Stimulated activated CD4-positive, alpha-beta T cell treated with anti-CD3 and anti-CD28 coated beads, TNF-alpha, amount 100 ng/mL, for 1 hour (primary cell): ENCODE results near the gene PDRG1.
"Not testable (repeated sequence)": the region's sequence is repeated elsewhere in the genome, so short reads cannot be mapped to it uniquely, and the experiment has no call there.

Source experiments
- DNase-seq, 3 donors: peaks; one replicate each; pipeline ENCODE4 v3.0.0-alpha.2; 2020; ENCODE audit warnings: low read depth in 3 of 3, low spot score in 1 of 3

The PDRG1 gene

GRCh38 chr20:31927627-31928159 lies 24.2 kb downstream of the PDRG1 start:
- no peak for DNase-seq

DNA sequence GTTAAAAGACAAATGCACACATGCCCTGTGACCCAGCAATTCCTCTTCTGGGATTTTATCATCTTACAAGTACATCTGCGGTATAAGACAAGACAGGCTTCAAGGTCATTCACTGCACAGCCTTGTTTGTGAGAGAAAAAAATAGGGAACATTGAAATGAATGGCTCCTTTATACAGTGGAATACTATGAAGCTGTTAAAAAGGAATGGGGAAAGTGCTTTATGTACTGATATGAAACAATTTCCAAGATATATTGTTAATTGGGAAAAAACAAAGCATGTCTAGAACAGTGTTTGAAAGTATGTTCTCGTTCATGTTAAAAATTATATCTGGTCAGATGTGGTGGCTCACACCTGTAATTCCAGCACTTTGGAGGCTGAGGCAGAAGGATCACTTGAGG lies 25.4 kb downstream of the PDRG1 start:
- no peak for DNase-seq

- DNase-seq: no peak
These were observed 26.2 kb downstream of the PDRG1 start for GRCh38 chr20:31925631-31926030.

GRCh38 chr20:31924561-31924960 lies 27.3 kb downstream of the PDRG1 start:
- DNase-seq: no peak

DNA sequence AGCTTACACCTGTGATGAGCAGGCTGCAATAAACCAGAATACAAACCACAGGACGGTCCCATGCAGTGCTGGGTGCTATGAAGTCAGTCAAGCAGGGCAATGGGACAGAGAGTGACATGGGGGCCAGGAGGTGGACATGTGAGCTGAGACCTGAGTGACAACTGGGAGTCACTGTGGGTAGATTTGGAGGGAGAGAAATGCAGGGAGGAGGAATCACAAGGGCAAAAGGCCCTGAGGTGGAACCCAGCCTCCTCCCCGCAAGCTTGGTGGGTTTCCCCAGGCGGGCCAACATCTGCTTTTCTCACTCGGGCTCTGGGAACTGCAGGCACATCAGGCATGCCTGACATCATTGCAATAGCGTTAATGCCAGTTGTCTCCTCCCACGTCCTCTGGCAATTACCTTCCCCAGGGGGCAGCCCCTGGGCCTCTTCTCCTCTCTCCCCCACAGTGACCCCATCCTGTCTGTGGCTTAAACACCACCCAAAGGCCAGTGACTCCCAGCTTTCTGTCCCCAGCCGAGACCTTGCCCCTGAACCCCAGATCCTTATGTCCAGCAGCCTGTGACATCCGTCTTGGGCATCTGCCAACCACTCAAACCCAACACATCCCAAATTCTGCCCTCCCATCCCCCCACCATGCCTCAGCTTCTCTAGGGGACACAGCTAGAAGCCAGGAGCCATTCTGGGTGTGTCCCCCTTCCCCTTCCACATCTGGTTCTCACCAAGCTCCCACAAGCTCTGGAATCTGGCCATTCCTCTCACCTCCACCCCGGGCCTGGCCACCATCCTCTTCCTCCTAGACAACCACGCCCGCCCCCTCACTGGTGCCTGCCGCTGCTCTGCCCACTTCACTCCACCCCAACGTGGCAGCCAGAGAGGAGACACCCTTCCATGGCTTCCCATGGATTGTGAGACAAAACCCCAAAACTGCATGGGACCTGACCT lies 28.2 kb downstream of the PDRG1 start:
- no peak for DNase-seq

DNA sequence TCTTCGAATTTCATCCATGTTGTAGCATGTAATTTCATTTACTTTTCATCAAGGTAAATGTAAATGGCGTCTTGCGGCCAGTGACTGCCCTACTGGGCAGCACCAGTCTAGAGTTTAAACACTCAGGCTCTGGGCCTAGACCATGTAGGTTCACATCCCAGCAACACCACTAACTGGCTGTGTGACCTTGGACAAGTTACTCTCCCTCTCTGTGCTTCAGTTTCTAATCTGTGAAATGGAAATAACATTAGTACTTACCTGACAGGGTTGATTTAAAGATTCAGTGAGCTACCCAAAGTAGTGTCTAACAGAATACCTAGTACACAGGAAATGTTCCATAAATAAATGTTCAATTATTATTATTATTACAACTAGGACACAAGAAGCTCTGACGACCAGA lies 29.3 kb downstream of the PDRG1 start:
- DNase-seq: no peak

GRCh38 chr20:31922181-31922580 lies 29.7 kb downstream of the PDRG1 start:
- DNase-seq: no peak

DNA sequence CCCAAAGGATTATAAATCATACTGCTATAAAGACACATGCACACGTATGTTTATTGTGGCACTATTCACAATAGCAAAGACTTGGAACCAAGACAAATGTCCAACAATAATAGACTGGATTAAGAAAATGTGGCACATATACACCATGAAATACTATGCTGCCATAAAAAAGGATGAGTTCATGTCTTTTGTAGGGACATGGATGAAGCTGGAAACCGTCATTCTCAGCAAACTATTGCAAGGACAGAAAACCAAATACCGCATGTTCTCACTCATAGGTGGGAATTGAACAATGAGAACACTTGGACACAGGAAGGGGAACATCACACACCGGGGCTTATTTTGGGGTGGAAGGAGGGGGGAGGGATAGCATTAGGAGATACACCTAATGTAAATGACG lies 30.4 kb downstream of the PDRG1 start:
- DNase-seq: not testable (repeated sequence)

- DNase-seq: no peak
These were observed 31.5 kb downstream of the PDRG1 start for GRCh38 chr20:31920275-31920855.

DNA sequence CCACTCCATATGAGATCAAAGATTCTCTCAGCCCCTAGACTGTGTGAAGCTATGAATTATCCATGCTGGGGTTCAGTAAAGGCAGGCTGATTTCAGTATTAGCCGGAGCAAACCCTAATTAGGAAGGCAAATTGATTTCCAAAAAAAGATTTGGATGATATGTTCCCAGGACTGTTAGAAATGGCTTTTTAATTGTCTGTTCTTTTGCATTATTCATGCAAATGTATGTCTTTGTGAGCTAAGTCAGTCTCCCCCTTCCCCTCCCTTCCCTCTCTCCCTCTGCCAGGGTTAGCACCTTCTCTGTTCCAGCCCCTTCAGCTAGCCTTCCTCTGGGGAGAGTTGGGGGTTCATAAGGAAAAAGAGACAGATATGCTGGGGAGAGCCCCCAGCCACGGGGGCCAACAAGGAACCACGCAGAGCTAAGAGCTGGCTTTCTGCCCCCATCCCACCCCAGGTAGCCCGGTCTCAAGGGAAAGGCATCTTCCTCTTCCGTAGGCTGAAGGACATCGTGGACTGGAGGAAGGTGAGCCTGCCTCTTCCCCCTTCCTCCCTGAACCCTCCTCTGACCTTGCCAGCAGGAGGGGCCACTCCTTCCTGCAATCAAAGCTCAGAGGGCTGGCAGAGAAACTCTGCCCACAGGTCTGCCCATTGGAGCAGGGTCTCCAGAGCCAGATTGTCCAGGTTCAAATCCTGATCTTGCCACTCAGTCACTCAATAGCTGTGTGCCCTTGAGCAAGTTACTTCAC lies 32.3 kb downstream of the PDRG1 start:
- no peak for DNase-seq

- DNase-seq: no peak
These were observed 33.3 kb downstream of the PDRG1 start for GRCh38 chr20:31918466-31919105.

- DNase-seq: not testable (repeated sequence)
These were observed 33.9 kb downstream of the PDRG1 start for GRCh38 chr20:31917962-31918412.

GRCh38 chr20:31916708-31917107 lies 35.1 kb downstream of the PDRG1 start:
- DNase-seq: no peak

- no peak for DNase-seq
These were observed 36.2 kb downstream of the PDRG1 start for GRCh38 chr20:31915491-31916280.

- DNase-seq: no peak
These were observed 37.7 kb downstream of the PDRG1 start for GRCh38 chr20:31914170-31914569.

GRCh38 chr20:31913431-31914157 lies 38.3 kb downstream of the PDRG1 start:
- DNase-seq: no peak

GRCh38 chr20:31910071-31910803 lies 41.6 kb downstream of the PDRG1 start:
- no peak for DNase-seq

DNA sequence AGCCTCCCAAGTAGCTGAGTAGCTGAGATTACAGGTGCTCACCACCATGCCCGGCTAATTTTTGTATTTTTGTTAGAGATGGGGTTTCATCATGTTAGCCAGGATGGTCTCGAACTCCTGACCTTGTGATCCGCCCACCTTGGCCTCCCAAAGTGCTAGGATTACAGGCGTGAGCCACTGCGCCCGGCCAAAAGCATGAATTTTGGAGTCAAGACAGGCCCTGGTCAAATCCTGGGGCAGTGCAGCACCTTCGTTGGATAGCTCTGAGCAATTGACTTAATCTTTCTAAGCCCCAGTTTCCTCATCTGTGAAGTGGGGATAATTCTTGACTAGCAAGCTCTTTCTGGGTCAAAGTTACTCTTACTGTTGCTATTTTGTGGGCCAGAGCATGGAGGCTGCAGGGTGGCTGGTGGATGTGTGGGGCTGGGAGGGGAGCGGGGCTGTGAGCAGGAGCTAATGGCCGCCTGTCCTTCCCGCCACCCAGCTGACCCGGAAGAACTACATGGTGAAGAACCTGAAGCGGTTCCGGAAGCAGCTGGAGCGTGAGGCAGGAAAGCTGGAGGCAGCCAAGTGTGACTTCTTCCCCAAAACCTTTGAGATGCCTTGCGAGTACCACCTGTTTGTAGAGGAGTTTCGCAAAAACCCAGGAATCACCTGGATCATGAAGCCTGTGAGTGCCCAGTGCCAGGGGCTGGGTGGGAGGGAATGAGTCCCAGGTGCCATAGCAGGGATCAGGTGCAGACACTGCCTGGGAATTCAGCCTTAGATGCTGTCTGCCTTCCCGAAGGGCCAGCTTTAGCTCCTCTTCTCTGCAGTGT lies 42.4 kb downstream of the PDRG1 start:
- DNase-seq: no peak
